OCI-LY1 (cell line): ENCODE data around the gene RND2.

Source experiments
- CTCF ChIP-seq: fragments of 200-600 bp; sonication (generic), shearing (Covaris generic); IDR thresholded peaks from 2 replicates; pipeline ENCODE4 v1.5.1; 2017; ENCODE audit warnings: mild to moderate bottlenecking, antibody characterized with exemption, low read length, moderate library complexity, mixed read lengths
- EZH2 ChIP-seq: fragments of 200-600 bp; sonication (generic), shearing (Covaris generic); IDR thresholded peaks from 2 replicates; pipeline ENCODE4 v1.8.0; 2017; ENCODE audit warnings: borderline replicate concordance, mixed run types, mild to moderate bottlenecking, antibody characterized with exemption, low read length, moderate library complexity, mixed read lengths

- TF ChIP-seq CTCF, result no peak
- TF ChIP-seq EZH2, result no peak
These were observed 9.5 kb upstream of the RND2 start for GRCh38 chr17:43015579-43015978.
